Erythroblast (primary cell): Measurements from ENCODE around the gene SDHB.

ENCODE experiments used
- GATA1 ChIP-seq: IDR thresholded peaks from 2 replicates; pipeline ENCODE4 v1.6.1; 2011; ENCODE audit warnings: low read depth, mild to moderate bottlenecking, control low read depth, low read length, moderate library complexity
- POLR2A ChIP-seq: IDR thresholded peaks from 2 replicates; pipeline ENCODE4 v1.6.1; 2011; ENCODE audit warnings: mild to moderate bottlenecking, low read length

- TF ChIP-seq POLR2A (no peak), GATA1 (no peak)
Observed at GRCh38 chr1:17055801-17056200, 2.0 kb upstream of the SDHB start.
